ENCODE measurements around the gene KCNJ1. TPM values are rescaled to one million over a fixed set of nuclear protein-coding genes. Genes with fewer than 3 reads are reported as not detected.

KCNJ1 gene
- total RNA-seq, 4 donors from 2014 or later = not detected

DNA sequence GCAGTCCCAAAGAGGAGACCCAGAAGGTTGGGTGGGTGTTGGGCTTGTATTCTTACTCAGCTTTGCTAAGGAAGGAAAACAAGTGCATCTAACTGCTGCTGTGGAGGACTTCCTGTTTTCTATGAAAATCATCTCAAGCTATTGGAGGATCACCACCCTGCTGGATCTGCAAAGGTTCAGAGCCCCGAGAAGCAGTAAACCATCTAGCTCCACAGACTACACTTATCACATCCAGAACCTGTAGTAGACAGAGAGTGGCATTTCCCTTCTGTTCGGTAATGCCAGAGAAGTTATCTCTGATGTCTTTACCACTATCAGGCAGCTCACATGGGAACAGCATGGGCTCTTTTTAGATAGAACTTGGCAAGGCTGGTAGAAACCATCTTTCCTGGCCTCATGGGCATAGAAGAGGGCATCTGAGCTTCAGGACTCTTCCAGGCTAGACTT, 21.7 kb downstream of the KCNJ1 start:
- DNase-seq (ENCODE audit: extremely low spot score) = no peak
- intact Hi-C loops (cut with DNase I) = no loop called here
- no peak overlapping the region for H3K4me3 ChIP-seq
- H3K36me3 ChIP-seq = no peaks in the 10 kb centered on the region
- no peaks in the 10 kb centered on the region for H3K4me1 ChIP-seq
- no peaks in the 10 kb centered on the region for H3K9me3 ChIP-seq
- no peak for TF ChIP-seq POLR2A (IDR thresholded peaks at IDR 0.05; ENCODE audit: low read depth)
- TF ChIP-seq EP300 (IDR thresholded peaks at IDR 0.05) = no peak
- TF ChIP-seq POLR2AphosphoS5 (IDR thresholded peaks at IDR 0.05) = no peak
- TF ChIP-seq, protein P1, sequence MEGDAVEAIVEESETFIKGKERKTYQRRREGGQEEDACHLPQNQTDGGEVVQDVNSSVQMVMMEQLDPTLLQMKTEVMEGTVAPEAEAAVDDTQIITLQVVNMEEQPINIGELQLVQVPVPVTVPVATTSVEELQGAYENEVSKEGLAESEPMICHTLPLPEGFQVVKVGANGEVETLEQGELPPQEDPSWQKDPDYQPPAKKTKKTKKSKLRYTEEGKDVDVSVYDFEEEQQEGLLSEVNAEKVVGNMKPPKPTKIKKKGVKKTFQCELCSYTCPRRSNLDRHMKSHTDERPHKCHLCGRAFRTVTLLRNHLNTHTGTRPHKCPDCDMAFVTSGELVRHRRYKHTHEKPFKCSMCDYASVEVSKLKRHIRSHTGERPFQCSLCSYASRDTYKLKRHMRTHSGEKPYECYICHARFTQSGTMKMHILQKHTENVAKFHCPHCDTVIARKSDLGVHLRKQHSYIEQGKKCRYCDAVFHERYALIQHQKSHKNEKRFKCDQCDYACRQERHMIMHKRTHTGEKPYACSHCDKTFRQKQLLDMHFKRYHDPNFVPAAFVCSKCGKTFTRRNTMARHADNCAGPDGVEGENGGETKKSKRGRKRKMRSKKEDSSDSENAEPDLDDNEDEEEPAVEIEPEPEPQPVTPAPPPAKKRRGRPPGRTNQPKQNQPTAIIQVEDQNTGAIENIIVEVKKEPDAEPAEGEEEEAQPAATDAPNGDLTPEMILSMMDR (IDR thresholded peaks at IDR 0.05) = no peak
- H3K27ac ChIP-seq (replicated peaks in 1 of 4) = no peak overlapping the region
- 82% methylated on average over 2 of the region's 2 CpGs for WGBS
- peaks cover 0 to 5% (median 0%) of the 10 kb centered on the region in 4 donors for H3K27me3 ChIP-seq

GRCh38 chr11:128843198-128843785, 23.8 kb downstream of the KCNJ1 start:
- no peak for DNase-seq (ENCODE audit: extremely low spot score)
- intact Hi-C loops (cut with DNase I) = no loop called here
- WGBS = 80% methylated on average over 2 of the region's 2 CpGs
- H3K27ac ChIP-seq (replicated peaks in 1 of 4) = no peak overlapping the region
- peaks cover 0 to 5% (median 0%) of the 10 kb centered on the region in 4 donors for H3K27me3 ChIP-seq
- H3K36me3 ChIP-seq = no peaks in the 10 kb centered on the region
- no peaks in the 10 kb centered on the region for H3K9me3 ChIP-seq
- TF ChIP-seq POLR2AphosphoS5 (IDR thresholded peaks at IDR 0.05) (no peak), POLR2A (IDR thresholded peaks at IDR 0.05; ENCODE audit: low read depth) (no peak)
- TF ChIP-seq, protein P1 (IDR thresholded peaks at IDR 0.05) = no peak
- H3K4me1 ChIP-seq = no peaks in the 10 kb centered on the region
- no peak overlapping the region for H3K4me3 ChIP-seq

- no peaks in the 10 kb centered on the region for H3K36me3 ChIP-seq
- intact Hi-C loops (cut with DNase I) = no loop called here
- peaks cover 0 to 8% (median 3%) of the 10 kb centered on the region in 4 donors for H3K4me1 ChIP-seq
- DNase-seq (ENCODE audit: extremely low spot score) = no peak
- TF ChIP-seq, protein P1 (IDR thresholded peaks at IDR 0.05) = no peak
- no peak for TF ChIP-seq EP300 (IDR thresholded peaks at IDR 0.05)
- TF ChIP-seq POLR2AphosphoS5 (IDR thresholded peaks at IDR 0.05) = no peak
- no peak for TF ChIP-seq POLR2A (IDR thresholded peaks at IDR 0.05; ENCODE audit: low read depth)
- H3K27ac ChIP-seq (replicated peaks in 1 of 4) = no peak overlapping the region
- WGBS = 85% methylated on average over 7 of the region's 7 CpGs
- peaks cover 0 to 5% (median 0%) of the 10 kb centered on the region in 4 donors for H3K27me3 ChIP-seq
- H3K9me3 ChIP-seq = no peaks in the 10 kb centered on the region
- H3K4me3 ChIP-seq = no peak overlapping the region
Measured at GRCh38 chr11:128841461-128842072, 25.5 kb downstream of the KCNJ1 start.

- 70% methylated on average over 2 of the region's 2 CpGs for WGBS
- no peaks in the 10 kb centered on the region for H3K9me3 ChIP-seq
- TF ChIP-seq EP300 (IDR thresholded peaks at IDR 0.05) (no peak), POLR2AphosphoS5 (IDR thresholded peaks at IDR 0.05) (no peak), POLR2A (IDR thresholded peaks at IDR 0.05; ENCODE audit: low read depth) (no peak)
- TF ChIP-seq, protein P1 (IDR thresholded peaks at IDR 0.05) = no peak
- peaks cover 0 to 4% (median 0%) of the 10 kb centered on the region in 4 donors for H3K27me3 ChIP-seq
- DNase-seq (ENCODE audit: extremely low spot score) = no peak
- peaks cover 0 to 16% (median 6%) of the 10 kb centered on the region in 4 donors for H3K4me1 ChIP-seq
- H3K4me3 ChIP-seq = no peak overlapping the region
- H3K27ac ChIP-seq (replicated peaks in 1 of 4) = no peak overlapping the region
- intact Hi-C loops (cut with DNase I) = no loop called here
- no peaks in the 10 kb centered on the region for H3K36me3 ChIP-seq
Measured at GRCh38 chr11:128840783-128841182, 26.3 kb downstream of the KCNJ1 start.
